Osteocyte (in vitro differentiated cells): ENCODE results near the gene OXSR1. TPM values are rescaled to one million over a fixed set of nuclear protein-coding genes. Genes with fewer than 3 reads are reported as not detected.

Experiments used
- DNase-seq: peaks from one replicate; pipeline ENCODE4 v3.0.0; 2021; ENCODE audit warnings: mixed read lengths; ENCODE audit not compliant: unreplicated experiment; ENCODE audit errors: extremely low spot score
- H3K27ac Mint-ChIP-seq: one replicate; pipeline ENCODE4 v1.8.0; 2021; ENCODE audit warnings: mild to moderate bottlenecking, mixed read lengths; ENCODE audit not compliant: unreplicated experiment
- H3K27me3 Mint-ChIP-seq: one replicate; pipeline ENCODE4 v1.8.0; 2021; ENCODE audit warnings: mixed read lengths; ENCODE audit not compliant: unreplicated experiment
- H3K36me3 Mint-ChIP-seq: one replicate; pipeline ENCODE4 v1.8.0; 2021; ENCODE audit warnings: mixed read lengths; ENCODE audit not compliant: unreplicated experiment
- H3K4me1 Mint-ChIP-seq: one replicate; pipeline ENCODE4 v1.8.0; 2021; ENCODE audit warnings: mixed read lengths; ENCODE audit not compliant: unreplicated experiment
- H3K4me3 Mint-ChIP-seq: one replicate; pipeline ENCODE4 v1.8.0; 2021; ENCODE audit warnings: mild to moderate bottlenecking, moderate library complexity, mixed read lengths; ENCODE audit not compliant: unreplicated experiment
- H3K9me3 Mint-ChIP-seq: one replicate; pipeline ENCODE4 v1.8.0; 2021; ENCODE audit warnings: mixed read lengths; ENCODE audit not compliant: unreplicated experiment
- CTCF ChIP-seq: fragments of 200-600 bp; sonication (generic); IDR thresholded peaks from 2 replicates; pipeline ENCODE4 v1.5.0; 2021; ENCODE audit warnings: antibody characterized with exemption, mild to moderate bottlenecking, moderate library complexity
- total RNA-seq: library from RNA; stranded (reverse); gene quantifications from 2 replicates; pipeline ENCODE4 v1.2.1, GENCODE V29; 2021

The OXSR1 gene
- total RNA-seq, 1 donor from 2014 or later = 57.8 TPM

- TF ChIP-seq CTCF = no peak
- no peak for DNase-seq
- Mint-ChIP-seq H3K27ac (no peak overlapping the region), H3K27me3 (no peaks in the 10 kb centered on the region), H3K4me1 (peaks cover 12% of the 10 kb centered on the region), H3K36me3 (peaks cover 30% of the 10 kb centered on the region), H3K9me3 (no peaks in the 10 kb centered on the region), H3K4me3 (no peak overlapping the region)
These were observed 39.5 kb downstream of the OXSR1 start for GRCh38 chr3:38204599-38205471.

GRCh38 chr3:38205472-38205805 lies 40.1 kb downstream of the OXSR1 start:
- Mint-ChIP-seq H3K9me3 (no peaks in the 10 kb centered on the region), H3K4me3 (no peak overlapping the region), H3K4me1 (peaks cover 9% of the 10 kb centered on the region), H3K27me3 (no peaks in the 10 kb centered on the region), H3K27ac (peak overlapping the region; percentile 18), H3K36me3 (peaks cover 30% of the 10 kb centered on the region)
- TF ChIP-seq CTCF = no peak
- no peak for DNase-seq

GRCh38 chr3:38207254-38208003 lies 42.1 kb downstream of the OXSR1 start:
- Mint-ChIP-seq H3K4me3 (no peak overlapping the region), H3K27ac (no peak overlapping the region), H3K27me3 (no peaks in the 10 kb centered on the region), H3K4me1 (peaks cover 16% of the 10 kb centered on the region), H3K36me3 (peaks cover 28% of the 10 kb centered on the region), H3K9me3 (no peaks in the 10 kb centered on the region)
- no peak for TF ChIP-seq CTCF
- no peak for DNase-seq

GRCh38 chr3:38210141-38210757 lies 44.9 kb downstream of the OXSR1 start:
- Mint-ChIP-seq H3K4me3 (no peak overlapping the region), H3K27me3 (no peaks in the 10 kb centered on the region), H3K27ac (no peak overlapping the region), H3K9me3 (no peaks in the 10 kb centered on the region), H3K36me3 (peaks cover 17% of the 10 kb centered on the region), H3K4me1 (peaks cover 28% of the 10 kb centered on the region)
- DNase-seq = no peak
- no peak for TF ChIP-seq CTCF

GRCh38 chr3:38212141-38212540 lies 46.8 kb downstream of the OXSR1 start:
- Mint-ChIP-seq H3K4me3 (no peak overlapping the region), H3K27ac (peak overlapping the region; percentile 55), H3K27me3 (no peaks in the 10 kb centered on the region), H3K4me1 (peaks cover 22% of the 10 kb centered on the region), H3K9me3 (no peaks in the 10 kb centered on the region), H3K36me3 (peaks cover 23% of the 10 kb centered on the region)
- TF ChIP-seq CTCF = no peak
- DNase-seq = no peak
